GM13977 (cell line): ENCODE measurements around the gene EXOC6B.

Experiments used
- DNase-seq: peaks from one replicate; pipeline ENCODE4 v3.0.0; 2012; ENCODE audit warnings: low spot score
- CTCF ChIP-seq: IDR thresholded peaks from 2 replicates; pipeline ENCODE4 v1.5.1; 2012; ENCODE audit warnings: mild to moderate bottlenecking, control low read depth; ENCODE audit not compliant: insufficient read depth; ENCODE audit errors: extremely low read depth, missing control alignments
- in situ Hi-C: fragments of 300-500 bp; cut with MboI; formaldehyde crosslinking; loops from one replicate; pipeline ENCODE4 v1.12.0; 2022; ENCODE audit warnings: low sequenced_read_pairs, low pct_unique_long_range_greater_than_20kb, mixed read lengths, inconsistent platforms; ENCODE audit not compliant: unreplicated experiment

The EXOC6B gene

GRCh38 chr2:72128059-72128842, 697.6 kb downstream of the EXOC6B start:
- DNase-seq: no peak
- in situ Hi-C loops: no loop called here
- TF ChIP-seq CTCF: no peak

DNA sequence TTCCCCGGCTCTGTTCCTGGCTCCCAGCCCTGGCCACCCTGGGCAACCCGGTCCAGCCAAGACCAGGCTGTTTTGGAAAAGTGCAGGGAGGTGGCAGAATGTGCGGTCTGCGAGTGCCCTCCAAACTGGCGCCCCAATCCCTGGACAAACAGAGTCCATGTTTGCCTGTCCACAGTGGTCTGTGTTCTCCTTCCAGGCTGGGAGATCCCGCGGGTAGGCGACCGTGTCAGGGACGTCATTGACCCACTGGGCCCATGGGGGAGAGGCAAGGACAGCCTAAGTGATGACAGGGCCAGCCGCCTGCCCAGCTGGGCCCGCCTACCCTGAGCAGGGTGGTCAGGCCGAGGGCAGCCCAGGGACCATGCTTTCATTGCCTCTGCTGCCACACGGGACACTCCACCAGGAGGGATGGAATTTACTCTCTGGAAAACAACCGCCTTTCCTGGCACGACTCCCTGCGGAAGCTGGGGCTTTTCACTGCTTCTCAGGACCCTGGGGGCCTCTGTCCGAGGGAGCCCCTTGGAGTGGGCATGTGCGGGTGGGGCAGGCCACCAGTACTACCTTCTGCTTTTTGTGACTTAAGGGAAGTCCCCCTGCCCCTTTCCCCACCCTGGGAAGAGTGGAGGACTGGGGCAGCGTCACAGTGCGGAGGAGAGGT, 698.3 kb downstream of the EXOC6B start:
- no peak for DNase-seq
- in situ Hi-C loops: no loop called here

DNA sequence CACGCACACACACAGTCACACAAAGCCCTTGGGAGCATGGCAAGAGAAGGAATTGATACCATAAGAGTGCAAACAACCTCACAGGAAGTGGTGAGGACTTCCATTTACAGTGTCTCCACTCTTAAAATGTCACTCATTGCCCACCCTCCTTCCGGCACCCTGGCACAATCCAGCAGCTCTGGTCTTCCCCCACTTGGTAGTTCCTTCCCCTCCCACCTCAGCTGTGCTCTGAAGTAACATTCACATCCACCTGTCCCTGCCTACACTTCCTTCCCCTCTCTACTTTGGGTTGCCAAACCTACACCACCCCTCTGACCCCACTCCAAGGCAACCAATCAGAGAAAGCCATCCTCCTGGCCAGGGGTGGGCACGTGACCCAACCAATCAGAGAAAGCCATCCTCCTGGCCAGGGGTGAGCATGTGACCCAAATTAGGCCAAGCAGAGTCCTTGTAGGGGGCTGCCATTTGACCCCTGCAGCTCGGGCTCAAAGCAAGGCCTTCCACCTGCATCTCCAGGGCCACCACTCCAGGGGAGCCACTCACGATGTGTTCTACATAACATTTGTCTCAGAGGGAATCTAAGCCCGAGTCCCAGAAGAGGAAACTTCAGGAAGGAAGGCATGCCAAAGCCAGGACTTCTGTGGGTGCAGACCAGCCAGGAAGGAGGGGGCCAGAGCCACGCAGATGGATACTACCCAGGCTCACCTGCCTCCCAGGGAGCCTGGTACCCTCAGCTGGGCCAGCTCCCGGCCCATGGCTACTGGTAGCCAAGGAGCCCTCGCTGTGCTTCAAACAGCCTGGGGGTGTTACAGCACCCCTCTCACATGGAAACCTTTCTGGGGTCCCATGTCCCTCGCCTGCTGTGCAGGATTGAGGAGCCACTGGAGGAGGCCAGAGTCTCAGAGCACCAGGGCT, 699.4 kb downstream of the EXOC6B start:
- DNase-seq: no peak
- in situ Hi-C loops: no loop called here

More for the DNA sequence above, 698.3 kb downstream of the EXOC6B start:
- no peak for TF ChIP-seq CTCF

More for the DNA sequence above, 699.4 kb downstream of the EXOC6B start:
- no peak for TF ChIP-seq CTCF
